ENCODE measurements around the gene SMTN.

The SMTN gene

GRCh38 chr22:31128156-31128555, 47.0 kb downstream of the SMTN start:
- DNase-seq = no peak

- DNase-seq = no peak
These were observed 49.8 kb downstream of the SMTN start for GRCh38 chr22:31130873-31131272.

GRCh38 chr22:31133911-31134310, 52.8 kb downstream of the SMTN start:
- no peak for DNase-seq

GRCh38 chr22:31134688-31135087, 53.6 kb downstream of the SMTN start:
- no peak for DNase-seq

GRCh38 chr22:31135706-31136105, 54.6 kb downstream of the SMTN start:
- DNase-seq = no peak

GRCh38 chr22:31136155-31136554, 55.0 kb downstream of the SMTN start:
- DNase-seq = no peak

- no peak for DNase-seq
These were observed 55.6 kb downstream of the SMTN start for GRCh38 chr22:31136711-31137110.

GRCh38 chr22:31137721-31138120, 56.6 kb downstream of the SMTN start:
- no peak for DNase-seq

GRCh38 chr22:31138126-31138525, 57.0 kb downstream of the SMTN start:
- DNase-seq = no peak

GRCh38 chr22:31139066-31139465, 57.9 kb downstream of the SMTN start:
- no peak for DNase-seq

GRCh38 chr22:31139866-31140716, 59.0 kb downstream of the SMTN start, which contains the start of gene PLA2G3:
Gene PLA2G3, minus strand, starts transcription at chr22:31140508. Its CDS starts 154 bp downstream, at chr22:31140354.
- peak; percentile 42 for DNase-seq

GRCh38 chr22:31140746-31141145, 59.6 kb downstream of the SMTN start:
- no peak for DNase-seq

- no peak for DNase-seq
These were observed 60.4 kb downstream of the SMTN start for GRCh38 chr22:31141551-31141950.

- no peak for DNase-seq
These were observed 61.2 kb downstream of the SMTN start for GRCh38 chr22:31142285-31142684.

GRCh38 chr22:31143038-31143437, 61.9 kb downstream of the SMTN start:
- no peak for DNase-seq

GRCh38 chr22:31143537-31143936, 62.4 kb downstream of the SMTN start:
- DNase-seq = no peak

GRCh38 chr22:31144223-31144622, 63.1 kb downstream of the SMTN start:
- DNase-seq = no peak

- DNase-seq = no peak
These were observed 67.4 kb downstream of the SMTN start for GRCh38 chr22:31148488-31148887.

GRCh38 chr22:31148953-31149627, 68.0 kb downstream of the SMTN start:
- DNase-seq = peak; percentile 82

- no peak for DNase-seq
These were observed 69.5 kb downstream of the SMTN start for GRCh38 chr22:31150615-31151014.

- DNase-seq = no peak
These were observed 70.8 kb downstream of the SMTN start for GRCh38 chr22:31151872-31152271.

GRCh38 chr22:31153357-31153756, 72.2 kb downstream of the SMTN start:
- DNase-seq = no peak

All from fibroblast of skin of scalp (primary cell).